Liver (tissue), 9 donors: ENCODE measurements around the gene LTBP4. TPM values are rescaled to one million over a fixed set of nuclear protein-coding genes. Genes with fewer than 3 reads are reported as not detected.
A peak's percentile ranks its signal among the peaks of the same experiment; 100 is the strongest.

Experiments
- DNase-seq: peaks from one replicate; pipeline ENCODE4 v3.0.0-alpha.2; 2017; ENCODE audit warnings: low spot score
- H3K27ac ChIP-seq, 2 donors: one replicate each; pipeline ENCODE4 v1.7.0; 2013; ENCODE audit warnings: inconsistent platforms in 2 of 2, low read length in 2 of 2, control low read depth in 1 of 2, low read depth in 1 of 2, mild to moderate bottlenecking in 1 of 2
- H3K27me3 ChIP-seq, 4 donors: one replicate each; pipeline versions ENCODE4 v1.6.1 to v1.7.0; 2013; ENCODE audit warnings: low read length in 3 of 4, inconsistent platforms in 1 of 4, mild to moderate bottlenecking in 1 of 4, moderate library complexity in 1 of 4; ENCODE audit not compliant: control insufficient read depth in 4 of 4, insufficient read depth in 4 of 4
- H3K36me3 ChIP-seq, 4 donors: one replicate each; pipeline versions ENCODE4 v1.6.1 to v1.7.0; 2013; ENCODE audit warnings: low read length in 3 of 4, mild to moderate bottlenecking in 3 of 4, low read depth in 1 of 4, moderate library complexity in 1 of 4; ENCODE audit not compliant: control insufficient read depth in 4 of 4, insufficient read depth in 3 of 4
- H3K4me1 ChIP-seq, 4 donors: one replicate each; pipeline versions ENCODE4 v1.6.1 to v1.7.0; 2013; ENCODE audit warnings: low read length in 3 of 4, mild to moderate bottlenecking in 3 of 4, moderate library complexity in 1 of 4; ENCODE audit not compliant: control insufficient read depth in 4 of 4, insufficient read depth in 4 of 4
- H3K4me3 ChIP-seq, 3 donors: one replicate each; pipeline versions ENCODE4 v1.6.1 to v1.7.0; 2013; ENCODE audit warnings: low read length in 3 of 3, control low read depth in 1 of 3, low read depth in 1 of 3, mild to moderate bottlenecking in 1 of 3
- H3K9ac ChIP-seq, 2 donors: one replicate each; pipeline ENCODE4 v1.7.0; 2013; ENCODE audit warnings: low read length in 2 of 2, mild to moderate bottlenecking in 2 of 2, moderate library complexity in 2 of 2, control low read depth in 1 of 2, low read depth in 1 of 2
- H3K9me3 ChIP-seq, 4 donors: one replicate each; pipeline versions ENCODE4 v1.6.1 to v1.7.0; 2013; ENCODE audit warnings: low read length in 3 of 4; ENCODE audit not compliant: control insufficient read depth in 4 of 4
- EGR1 ChIP-seq, 2 donors: IDR thresholded peaks; 2 replicates each; pipeline ENCODE4 v1.6.1; 2016 to 2018; ENCODE audit warnings: antibody characterized with exemption in 2 of 2, low read depth in 2 of 2
- FOXA1 ChIP-seq: IDR thresholded peaks from 2 replicates; pipeline ENCODE4 v1.6.1; 2016; ENCODE audit warnings: antibody characterized with exemption
- FOXA2 ChIP-seq: IDR thresholded peaks from 2 replicates; pipeline ENCODE4 v1.6.1; 2016; ENCODE audit warnings: antibody characterized with exemption
- GABPA ChIP-seq, 2 donors: IDR thresholded peaks in 1 of 2; conservative IDR thresholded peaks in 1 of 2; 2 replicates each; pipeline ENCODE4 v1.6.1; 2016; ENCODE audit warnings: antibody characterized with exemption in 2 of 2, mild to moderate bottlenecking in 1 of 2, moderate library complexity in 1 of 2
- HNF4G ChIP-seq: IDR thresholded peaks from 2 replicates; pipeline ENCODE4 v1.6.1; 2016; ENCODE audit warnings: antibody characterized with exemption
- JUND ChIP-seq, 2 donors: IDR thresholded peaks; 2 replicates each; pipeline ENCODE4 v1.6.1; 2016; ENCODE audit warnings: antibody characterized with exemption in 2 of 2
- NR2F2 ChIP-seq: IDR thresholded peaks from 2 replicates; pipeline ENCODE4 v1.6.1; 2016; ENCODE audit warnings: antibody characterized with exemption
- RAD21 ChIP-seq, 2 donors: IDR thresholded peaks; 2 replicates each; pipeline ENCODE4 v1.6.1; 2016; ENCODE audit warnings: antibody characterized with exemption in 2 of 2, mild to moderate bottlenecking in 2 of 2
- SP1 ChIP-seq: IDR thresholded peaks from 2 replicates; pipeline ENCODE4 v1.6.1; 2018; ENCODE audit warnings: antibody characterized with exemption, mild to moderate bottlenecking
- TAF1 ChIP-seq: conservative IDR thresholded peaks from 2 replicates; pipeline ENCODE4 v1.6.1; 2016; ENCODE audit warnings: antibody characterized with exemption, mild to moderate bottlenecking
- YY1 ChIP-seq: IDR thresholded peaks from 2 replicates; pipeline ENCODE4 v1.6.1; 2016; ENCODE audit warnings: antibody characterized with exemption, mild to moderate bottlenecking
- WGBS: extraction: QIAGEN DNeasy Blood & Tissue Kit; methylation state at CpG from one replicate; pipeline ENCODE4 v1.1.7; 2013; 5-methylcytosine and 5-hydroxymethylcytosine counted together
- polyA plus RNA-seq, 2 donors: library from polyadenylated mRNA; stranded (reverse) in 1 of 2; unstranded in 1 of 2; fragments of 200-250 nt in 1 of 2; fragments of >200 nt in 1 of 2; fragmentation: Nextera tagmentation in 1 of 2; extraction: Ambion mirVana in 1 of 2; gene quantifications; one replicate each; pipeline versions ENCODE4 v1.2.1 to v1.2.3, GENCODE V29; 2013 to 2015
- total RNA-seq, 2 donors: library from RNA; depleted of rRNA; stranded (reverse); fragments of >200 nt; gene quantifications; one replicate each; pipeline ENCODE4 v1.2.3, GENCODE V29; 2014
- TF ChIP-seq, protein P1 (sequence below): IDR thresholded peaks from 2 replicates; pipeline ENCODE4 v1.6.1; 2016; ENCODE audit warnings: antibody characterized with exemption, mild to moderate bottlenecking
- TF ChIP-seq, protein P2 (sequence below): fragments of 150-350 bp; IDR thresholded peaks from 2 replicates; pipeline ENCODE4 v1.5.1; 2017; ENCODE audit warnings: improper control_type of control experiment, low read depth, low read length; ENCODE audit not compliant: missing input control
- donor health status: healthy.
- donor health status: healthy.
- donor health status: healthy.
- donor health status: healthy.
- donor health status: healthy.

LTBP4 gene
- total and polyA plus RNA-seq, 4 donors: 9.6 to 28.7 (median 17.8) TPM

- WGBS: 10% methylated on average over 9 of the region's 9 CpGs
- no peaks in the 10 kb centered on the region for H3K36me3 ChIP-seq
- H3K9ac ChIP-seq: no peak overlapping the region
- H3K27me3 ChIP-seq: peaks cover 0 to 12% (median 4%) of the 10 kb centered on the region in 4 donors
- peaks cover 5 to 45% (median 19%) of the 10 kb centered on the region in 4 donors for H3K4me1 ChIP-seq
- H3K9me3 ChIP-seq: no peaks in the 10 kb centered on the region
- peak overlapping the region; percentile 28 to 46 for H3K27ac ChIP-seq
- DNase-seq: no peak
- H3K4me3 ChIP-seq: no peak overlapping the region
- TF ChIP-seq, protein P1, sequence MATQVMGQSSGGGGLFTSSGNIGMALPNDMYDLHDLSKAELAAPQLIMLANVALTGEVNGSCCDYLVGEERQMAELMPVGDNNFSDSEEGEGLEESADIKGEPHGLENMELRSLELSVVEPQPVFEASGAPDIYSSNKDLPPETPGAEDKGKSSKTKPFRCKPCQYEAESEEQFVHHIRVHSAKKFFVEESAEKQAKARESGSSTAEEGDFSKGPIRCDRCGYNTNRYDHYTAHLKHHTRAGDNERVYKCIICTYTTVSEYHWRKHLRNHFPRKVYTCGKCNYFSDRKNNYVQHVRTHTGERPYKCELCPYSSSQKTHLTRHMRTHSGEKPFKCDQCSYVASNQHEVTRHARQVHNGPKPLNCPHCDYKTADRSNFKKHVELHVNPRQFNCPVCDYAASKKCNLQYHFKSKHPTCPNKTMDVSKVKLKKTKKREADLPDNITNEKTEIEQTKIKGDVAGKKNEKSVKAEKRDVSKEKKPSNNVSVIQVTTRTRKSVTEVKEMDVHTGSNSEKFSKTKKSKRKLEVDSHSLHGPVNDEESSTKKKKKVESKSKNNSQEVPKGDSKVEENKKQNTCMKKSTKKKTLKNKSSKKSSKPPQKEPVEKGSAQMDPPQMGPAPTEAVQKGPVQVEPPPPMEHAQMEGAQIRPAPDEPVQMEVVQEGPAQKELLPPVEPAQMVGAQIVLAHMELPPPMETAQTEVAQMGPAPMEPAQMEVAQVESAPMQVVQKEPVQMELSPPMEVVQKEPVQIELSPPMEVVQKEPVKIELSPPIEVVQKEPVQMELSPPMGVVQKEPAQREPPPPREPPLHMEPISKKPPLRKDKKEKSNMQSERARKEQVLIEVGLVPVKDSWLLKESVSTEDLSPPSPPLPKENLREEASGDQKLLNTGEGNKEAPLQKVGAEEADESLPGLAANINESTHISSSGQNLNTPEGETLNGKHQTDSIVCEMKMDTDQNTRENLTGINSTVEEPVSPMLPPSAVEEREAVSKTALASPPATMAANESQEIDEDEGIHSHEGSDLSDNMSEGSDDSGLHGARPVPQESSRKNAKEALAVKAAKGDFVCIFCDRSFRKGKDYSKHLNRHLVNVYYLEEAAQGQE: no peak
- TF ChIP-seq FOXA1 (no peak), SP1 (no peak), YY1 (no peak), FOXA2 (no peak), TAF1 (no peak), JUND (IDR thresholded peaks at IDR 0.05) (no peak), HNF4G (no peak), GABPA (IDR thresholded peaks at IDR 0.05 in 1 of 2, conservative IDR thresholded peaks at IDR 0.05 in 1 of 2) (no peak)
- TF ChIP-seq, protein P2, sequence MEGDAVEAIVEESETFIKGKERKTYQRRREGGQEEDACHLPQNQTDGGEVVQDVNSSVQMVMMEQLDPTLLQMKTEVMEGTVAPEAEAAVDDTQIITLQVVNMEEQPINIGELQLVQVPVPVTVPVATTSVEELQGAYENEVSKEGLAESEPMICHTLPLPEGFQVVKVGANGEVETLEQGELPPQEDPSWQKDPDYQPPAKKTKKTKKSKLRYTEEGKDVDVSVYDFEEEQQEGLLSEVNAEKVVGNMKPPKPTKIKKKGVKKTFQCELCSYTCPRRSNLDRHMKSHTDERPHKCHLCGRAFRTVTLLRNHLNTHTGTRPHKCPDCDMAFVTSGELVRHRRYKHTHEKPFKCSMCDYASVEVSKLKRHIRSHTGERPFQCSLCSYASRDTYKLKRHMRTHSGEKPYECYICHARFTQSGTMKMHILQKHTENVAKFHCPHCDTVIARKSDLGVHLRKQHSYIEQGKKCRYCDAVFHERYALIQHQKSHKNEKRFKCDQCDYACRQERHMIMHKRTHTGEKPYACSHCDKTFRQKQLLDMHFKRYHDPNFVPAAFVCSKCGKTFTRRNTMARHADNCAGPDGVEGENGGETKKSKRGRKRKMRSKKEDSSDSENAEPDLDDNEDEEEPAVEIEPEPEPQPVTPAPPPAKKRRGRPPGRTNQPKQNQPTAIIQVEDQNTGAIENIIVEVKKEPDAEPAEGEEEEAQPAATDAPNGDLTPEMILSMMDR: no peak
Measured at GRCh38 chr19:40599331-40599901, 1.8 kb upstream of the LTBP4 start.

DNA sequence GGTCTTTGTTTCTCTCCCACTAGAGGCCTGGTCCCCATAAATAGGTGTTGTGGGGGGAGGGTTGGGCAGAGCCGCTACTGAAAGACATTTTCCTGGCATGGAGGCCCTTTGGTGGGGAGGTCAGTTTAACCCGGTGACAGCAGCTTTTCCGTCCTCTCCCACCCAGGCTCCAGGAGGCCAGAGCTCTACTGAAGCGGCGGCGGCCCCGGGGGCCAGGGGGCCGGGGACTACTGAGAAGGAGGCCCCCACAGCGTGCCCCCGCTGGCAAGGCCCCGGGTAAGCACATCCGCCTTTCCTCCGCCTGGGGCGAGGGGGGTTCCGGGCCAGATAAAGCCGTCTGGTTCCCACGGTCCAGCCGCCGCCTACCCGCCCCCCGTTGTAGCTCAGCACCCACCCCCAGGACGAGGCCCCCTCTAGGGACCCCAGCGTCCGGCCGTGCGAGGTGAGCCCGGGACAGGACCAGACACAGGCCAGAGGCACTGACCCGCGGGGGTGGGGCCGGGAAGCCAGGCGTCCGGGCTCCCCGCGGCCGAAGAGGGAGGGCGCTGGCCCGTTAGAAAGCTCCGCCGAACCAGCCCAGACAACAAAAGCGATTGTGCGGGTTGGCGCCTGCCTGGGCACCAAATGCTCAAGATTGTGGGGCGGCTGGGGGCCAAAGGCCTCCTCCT, 1.1 kb upstream of the LTBP4 start:
- TF ChIP-seq FOXA1: no peak
- peak; percentile 8 for TF ChIP-seq NR2F2
- no peak for TF ChIP-seq RAD21 (IDR thresholded peaks at IDR 0.05)
- no peak for TF ChIP-seq JUND (IDR thresholded peaks at IDR 0.05)
- TF ChIP-seq EGR1 (IDR thresholded peaks at IDR 0.05; ENCODE audit: low read depth in 2 of 2): no peak
- no peak overlapping the region for H3K4me3 ChIP-seq
- DNase-seq: no peak

More for the DNA sequence above, 1.1 kb upstream of the LTBP4 start:
- WGBS: 6% methylated on average over 43 of the region's 43 CpGs
- Histone ChIP-seq H3K4me1 (peaks cover 7 to 50% (median 23%) of the 10 kb centered on the region in 4 donors), H3K36me3 (no peaks in the 10 kb centered on the region), H3K27me3 (peaks cover 0 to 12% (median 4%) of the 10 kb centered on the region in 4 donors), H3K9me3 (no peaks in the 10 kb centered on the region), H3K9ac (no peak overlapping the region), H3K27ac (peak overlapping the region; percentile 28 to 46)
